ENCODE data around the gene EFR3B.
"Not testable (repeated sequence)": the region's sequence is repeated elsewhere in the genome, so short reads cannot be mapped to it uniquely, and the experiment has no call there.

The EFR3B gene

DNA sequence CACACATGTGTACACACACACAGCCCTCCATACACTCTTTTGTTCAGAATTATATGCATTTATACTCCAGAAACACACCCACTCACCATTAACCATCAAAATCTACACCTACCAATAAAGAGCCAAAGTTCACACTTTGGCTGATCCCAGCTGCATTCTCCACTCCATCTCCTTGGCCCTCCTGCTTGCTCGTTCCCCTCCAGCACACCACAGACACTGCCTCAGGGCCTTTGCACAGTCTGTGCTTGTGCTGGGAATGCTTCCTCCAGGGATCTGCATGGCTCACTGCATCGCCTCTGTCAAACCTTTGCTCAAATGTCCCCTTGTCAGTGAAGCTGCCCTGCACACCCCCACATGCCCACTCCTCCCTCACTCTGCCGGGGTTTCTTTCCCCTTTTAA lies 80.5 kb downstream of the EFR3B start:
- Histone ChIP-seq H3K4me1 (no peaks in the 10 kb centered on the region), H3K9me3 (no peaks in the 10 kb centered on the region), H3K27me3 (no peaks in the 10 kb centered on the region), H3K36me3 (no peaks in the 10 kb centered on the region), H3K4me3 (ENCODE audit: low read depth, low read length) (no peak overlapping the region)
- TF ChIP-seq, protein P1, sequence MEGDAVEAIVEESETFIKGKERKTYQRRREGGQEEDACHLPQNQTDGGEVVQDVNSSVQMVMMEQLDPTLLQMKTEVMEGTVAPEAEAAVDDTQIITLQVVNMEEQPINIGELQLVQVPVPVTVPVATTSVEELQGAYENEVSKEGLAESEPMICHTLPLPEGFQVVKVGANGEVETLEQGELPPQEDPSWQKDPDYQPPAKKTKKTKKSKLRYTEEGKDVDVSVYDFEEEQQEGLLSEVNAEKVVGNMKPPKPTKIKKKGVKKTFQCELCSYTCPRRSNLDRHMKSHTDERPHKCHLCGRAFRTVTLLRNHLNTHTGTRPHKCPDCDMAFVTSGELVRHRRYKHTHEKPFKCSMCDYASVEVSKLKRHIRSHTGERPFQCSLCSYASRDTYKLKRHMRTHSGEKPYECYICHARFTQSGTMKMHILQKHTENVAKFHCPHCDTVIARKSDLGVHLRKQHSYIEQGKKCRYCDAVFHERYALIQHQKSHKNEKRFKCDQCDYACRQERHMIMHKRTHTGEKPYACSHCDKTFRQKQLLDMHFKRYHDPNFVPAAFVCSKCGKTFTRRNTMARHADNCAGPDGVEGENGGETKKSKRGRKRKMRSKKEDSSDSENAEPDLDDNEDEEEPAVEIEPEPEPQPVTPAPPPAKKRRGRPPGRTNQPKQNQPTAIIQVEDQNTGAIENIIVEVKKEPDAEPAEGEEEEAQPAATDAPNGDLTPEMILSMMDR (IDR thresholded peaks at IDR 0.05; ENCODE audit: low read depth, low read length): no peak
- no peak for DNase-seq

DNA sequence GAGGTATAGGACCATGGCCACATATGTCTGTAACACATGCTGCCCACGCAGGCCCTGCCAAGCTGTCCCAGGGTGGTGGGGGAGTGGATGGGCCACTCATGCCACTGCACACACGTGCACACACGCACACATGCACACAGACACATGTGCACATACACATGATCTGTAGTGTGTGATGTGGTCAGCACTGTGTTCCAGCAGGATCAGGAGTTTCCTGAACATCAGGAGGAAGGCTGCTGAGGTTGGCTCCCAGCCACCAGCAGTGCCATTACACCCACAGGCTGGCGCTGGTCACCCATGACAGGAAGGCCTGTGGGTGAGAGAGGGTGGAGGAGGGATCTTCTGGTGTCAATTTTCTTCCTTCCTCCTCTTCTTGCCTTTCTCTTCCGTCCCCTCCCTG lies 81.8 kb downstream of the EFR3B start:
- Histone ChIP-seq H3K4me3 (ENCODE audit: low read depth, low read length) (no peak overlapping the region), H3K9me3 (no peaks in the 10 kb centered on the region), H3K27me3 (no peaks in the 10 kb centered on the region), H3K4me1 (no peaks in the 10 kb centered on the region), H3K36me3 (no peaks in the 10 kb centered on the region)
- TF ChIP-seq, protein P1 (IDR thresholded peaks at IDR 0.05; ENCODE audit: low read depth, low read length): no peak
- no peak for DNase-seq

GRCh38 chr2:25125189-25125588 lies 83.3 kb downstream of the EFR3B start:
- TF ChIP-seq, protein P1 (IDR thresholded peaks at IDR 0.05; ENCODE audit: low read depth, low read length): no peak
- Histone ChIP-seq H3K4me3 (ENCODE audit: low read depth, low read length) (no peak overlapping the region), H3K9me3 (no peaks in the 10 kb centered on the region), H3K4me1 (no peaks in the 10 kb centered on the region), H3K36me3 (no peaks in the 10 kb centered on the region), H3K27me3 (no peaks in the 10 kb centered on the region)
- no peak for DNase-seq

DNA sequence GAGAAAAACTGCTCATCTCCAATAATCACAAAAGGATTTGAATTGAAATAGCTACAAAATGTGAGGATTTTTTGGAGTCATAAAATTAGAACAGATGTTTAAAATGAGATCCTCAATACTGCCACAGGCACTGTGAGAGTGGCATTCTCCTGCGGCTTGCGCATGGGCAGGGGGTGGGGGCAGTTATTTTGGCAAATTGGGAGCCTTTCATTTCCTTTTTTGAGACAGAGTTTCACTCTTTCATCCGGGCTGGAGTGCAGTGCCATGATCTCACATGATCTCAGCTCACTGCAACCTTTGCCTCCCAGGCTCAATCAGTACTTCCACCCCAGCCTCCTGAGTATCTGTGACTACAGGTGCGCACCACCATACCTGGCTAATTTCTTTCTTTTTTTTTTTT lies 84.1 kb downstream of the EFR3B start:
- no peak for DNase-seq
- TF ChIP-seq, protein P1 (IDR thresholded peaks at IDR 0.05; ENCODE audit: low read depth, low read length): no peak
- no peaks in the 10 kb centered on the region for H3K4me1 ChIP-seq

GRCh38 chr2:25127071-25127470 lies 85.2 kb downstream of the EFR3B start:
- not testable (repeated sequence) for H3K4me3 ChIP-seq (ENCODE audit: low read depth, low read length); H3K36me3 ChIP-seq; H3K4me1 ChIP-seq; H3K27me3 ChIP-seq; DNase-seq; H3K9me3 ChIP-seq

More for the DNA sequence above, 84.1 kb downstream of the EFR3B start:
- Histone ChIP-seq H3K4me3 (ENCODE audit: low read depth, low read length) (no peak overlapping the region), H3K36me3 (no peaks in the 10 kb centered on the region), H3K27me3 (no peaks in the 10 kb centered on the region), H3K9me3 (no peaks in the 10 kb centered on the region)

GRCh38 chr2:25127646-25128045 lies 85.8 kb downstream of the EFR3B start:
- H3K9me3 ChIP-seq: no peaks in the 10 kb centered on the region
- no peaks in the 10 kb centered on the region for H3K27me3 ChIP-seq
- no peaks in the 10 kb centered on the region for H3K4me1 ChIP-seq
- no peaks in the 10 kb centered on the region for H3K36me3 ChIP-seq
- TF ChIP-seq, protein P1 (IDR thresholded peaks at IDR 0.05; ENCODE audit: low read depth, low read length): no peak
- DNase-seq: no peak
- no peak overlapping the region for H3K4me3 ChIP-seq (ENCODE audit: low read depth, low read length)
